Breast epithelium (tissue), 3 donors: ENCODE measurements around the gene GPR39.

Experiments used
- CTCF ChIP-seq, 3 donors: fragments of 450-650 bp; IDR thresholded peaks; one replicate each; pipeline ENCODE4 v1.5.1; 2016 to 2017; ENCODE audit warnings: antibody characterized with exemption in 3 of 3, mild to moderate bottlenecking in 3 of 3, moderate library complexity in 3 of 3
- POLR2A ChIP-seq: fragments of 450-650 bp; IDR thresholded peaks from one replicate; pipeline ENCODE4 v1.6.1; 2016; ENCODE audit warnings: antibody characterized with exemption, mild to moderate bottlenecking, moderate library complexity

- no peak for TF ChIP-seq CTCF (IDR thresholded peaks at IDR 0.05)
- TF ChIP-seq POLR2A: no peak
Measured at GRCh38 chr2:132403146-132403545, 13.5 kb upstream of the GPR39 start.
